GM19193 (cell line): ENCODE measurements around the gene TDRD7.

ENCODE experiments used
- POLR2A ChIP-seq: IDR thresholded peaks from 4 replicates; pipeline ENCODE4 v1.6.1; 2011; ENCODE audit not compliant: insufficient read depth, insufficient read length; ENCODE audit errors: extremely low read depth

TDRD7 gene

DNA sequence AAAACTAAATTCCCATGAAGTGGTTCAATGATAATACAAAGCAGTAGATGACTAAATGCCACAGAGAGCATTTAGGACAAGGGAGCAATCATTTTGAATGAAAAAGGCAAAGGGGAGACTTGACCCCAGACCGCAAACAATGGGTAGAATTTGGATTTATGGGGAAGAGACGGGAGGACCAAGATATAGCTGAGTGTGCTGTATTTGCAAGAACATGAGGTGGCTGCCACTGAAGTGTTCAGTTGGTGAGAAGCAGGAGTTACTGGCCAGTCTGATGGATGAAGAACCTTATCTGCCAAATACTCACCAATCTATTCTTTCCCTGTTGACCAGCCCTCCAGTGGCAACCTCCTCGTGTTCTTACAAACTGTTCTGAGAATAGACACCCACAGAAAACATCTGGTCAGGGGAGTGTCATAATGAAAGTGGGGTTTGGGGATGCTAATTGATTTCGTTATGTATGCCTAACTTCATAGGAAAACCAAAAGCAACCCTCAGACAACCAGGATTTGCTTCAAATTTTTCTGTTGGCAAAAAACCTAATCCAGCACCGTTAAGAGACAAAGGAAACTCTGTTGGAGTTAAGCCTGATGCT is 19.8 kb downstream of the TDRD7 start:
- no peak for TF ChIP-seq POLR2A

DNA sequence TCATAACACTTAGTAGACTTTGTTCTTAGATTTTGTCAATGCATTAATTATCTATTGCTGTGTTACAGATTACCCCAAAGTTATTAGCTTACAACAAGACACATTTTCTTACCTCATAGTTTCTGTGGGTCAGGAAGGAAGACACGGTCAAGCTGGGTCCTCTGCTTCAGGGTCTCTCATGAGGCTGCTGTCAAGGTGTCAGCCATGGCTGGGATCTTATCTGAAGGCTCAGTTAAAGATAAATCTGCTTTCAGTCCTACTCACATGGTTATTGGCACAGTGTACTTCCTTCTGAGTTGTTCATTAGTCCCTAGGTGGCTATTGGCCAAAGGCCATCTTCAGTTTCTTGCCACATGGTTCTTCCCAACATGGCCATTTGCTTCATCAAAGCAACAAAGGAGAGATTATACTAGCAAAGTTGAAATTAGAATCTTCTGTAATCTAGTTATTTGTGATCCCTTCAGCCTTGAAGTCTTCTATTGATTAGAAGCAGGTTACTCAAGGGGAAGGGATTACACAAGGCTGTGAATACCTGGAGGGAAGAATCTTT is 25.2 kb downstream of the TDRD7 start:
- TF ChIP-seq POLR2A: no peak

DNA sequence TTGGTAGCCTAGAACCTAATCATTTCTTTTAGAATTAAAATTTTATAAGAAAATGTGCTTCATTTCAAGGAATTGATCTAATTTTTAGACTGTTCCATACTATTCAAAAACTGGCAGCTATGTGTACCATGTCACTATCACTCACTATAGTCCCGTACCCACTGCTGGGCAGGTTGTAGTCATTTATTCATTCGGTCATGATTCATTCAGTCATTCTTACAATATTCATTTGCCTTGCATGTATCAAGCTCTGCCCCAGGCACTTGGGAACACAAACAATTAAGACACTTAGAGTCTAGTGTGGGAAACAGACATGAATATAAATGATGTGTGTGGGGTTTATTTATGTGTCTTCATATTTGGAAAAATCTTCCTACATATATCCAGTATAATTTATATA is 26.4 kb downstream of the TDRD7 start:
- TF ChIP-seq POLR2A: no peak

DNA sequence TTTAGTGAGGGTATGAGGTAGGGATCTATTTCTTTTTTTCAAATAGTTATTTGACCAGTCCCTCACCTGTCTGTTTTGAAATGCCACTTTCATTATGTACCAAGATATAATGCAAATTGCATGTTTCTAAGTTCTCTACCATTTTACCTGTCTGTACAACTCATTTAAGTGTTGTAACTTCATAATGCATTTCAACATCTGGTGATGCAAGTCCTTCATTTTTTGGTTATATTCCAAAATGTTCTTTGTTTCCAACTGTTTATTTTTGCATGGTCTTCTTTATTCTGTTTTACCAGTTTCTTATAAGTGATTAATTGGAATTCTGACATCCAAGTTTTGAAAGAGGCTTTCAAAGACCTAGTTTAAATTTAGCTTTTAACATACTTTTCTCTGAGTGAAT is 26.8 kb downstream of the TDRD7 start:
- TF ChIP-seq POLR2A: no peak

DNA sequence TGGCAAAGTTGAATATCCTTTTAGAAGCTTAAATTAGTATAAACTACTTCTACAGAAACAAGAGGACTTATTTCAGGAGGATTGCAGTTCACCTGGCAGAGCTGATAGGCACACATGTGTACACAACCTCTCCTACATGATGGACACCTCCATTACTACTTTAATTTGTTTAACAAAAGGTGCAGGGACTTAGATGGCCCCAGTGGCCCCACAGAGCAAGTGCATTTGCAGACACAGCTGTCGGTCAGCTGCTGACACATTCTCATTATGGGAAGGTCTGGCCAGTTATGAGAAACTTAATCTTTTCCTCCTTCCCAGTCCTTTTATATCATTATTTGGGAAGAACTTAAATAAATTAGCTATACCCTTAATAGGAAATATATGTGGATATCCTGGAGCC is 28.3 kb downstream of the TDRD7 start:
- TF ChIP-seq POLR2A: no peak

DNA sequence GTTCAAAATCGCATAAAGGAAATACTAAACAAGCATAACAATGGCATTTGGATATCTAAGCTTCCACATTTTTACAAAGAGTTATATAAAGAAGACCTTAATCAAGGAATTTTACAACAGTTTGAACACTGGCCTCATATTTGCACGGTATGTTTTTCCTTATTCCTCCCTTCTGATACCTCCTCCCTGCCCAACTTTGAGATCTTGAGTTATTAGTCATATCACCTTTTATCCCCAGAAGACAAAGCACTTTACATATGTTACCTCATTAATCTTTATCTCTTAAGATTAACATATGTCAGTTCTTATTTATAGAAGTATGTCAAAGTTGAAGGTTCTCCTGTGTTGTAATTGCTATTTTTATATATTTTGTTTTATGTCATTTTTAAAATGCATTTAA is 29.8 kb downstream of the TDRD7 start:
- no peak for TF ChIP-seq POLR2A

DNA sequence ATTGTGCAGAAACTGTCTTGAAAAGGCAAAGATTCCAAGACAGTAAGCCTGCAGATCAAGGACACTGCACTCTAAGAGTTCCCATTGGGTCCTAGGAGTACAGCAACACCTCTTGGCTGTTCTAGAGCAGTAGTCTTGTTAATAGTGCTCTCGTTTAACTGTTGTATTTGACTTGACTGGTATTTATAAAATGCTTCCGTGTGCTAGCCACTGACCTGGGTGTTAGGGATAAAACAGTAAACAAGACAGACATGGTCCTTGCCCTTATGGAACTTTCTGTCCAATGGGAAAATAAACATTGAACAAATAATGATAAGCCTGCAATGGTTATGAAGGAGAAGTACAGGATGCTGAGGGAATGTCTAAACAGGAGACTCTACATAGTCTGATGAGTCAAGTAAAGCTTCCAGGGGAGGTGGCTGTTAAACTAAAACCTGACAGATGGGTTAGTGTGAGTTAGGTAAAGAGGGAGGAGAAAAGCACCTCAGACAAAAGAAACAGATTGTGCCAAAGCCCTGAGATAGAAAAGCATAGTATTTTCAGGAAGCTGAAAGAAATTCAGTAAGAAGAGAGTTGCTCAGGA is 33.3 kb downstream of the TDRD7 start:
- no peak for TF ChIP-seq POLR2A

DNA sequence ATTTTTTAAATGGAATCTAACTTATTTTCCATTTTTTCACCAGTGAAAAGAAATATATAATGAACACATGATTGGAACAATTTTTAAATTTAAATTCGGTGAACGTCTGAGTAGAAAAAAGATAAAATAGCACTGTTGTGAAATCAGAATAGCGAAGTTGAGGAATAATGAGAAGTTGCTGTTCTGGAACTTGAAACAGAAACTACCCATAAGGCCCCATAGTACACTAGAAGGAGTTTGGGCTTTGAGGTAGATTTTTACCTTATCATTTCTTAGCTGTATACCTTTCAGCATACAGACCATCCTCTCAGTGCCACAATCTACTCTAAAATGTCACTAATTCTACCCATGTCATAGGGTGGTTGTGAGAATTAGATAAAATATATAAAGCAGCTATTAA is 35.1 kb downstream of the TDRD7 start:
- TF ChIP-seq POLR2A: no peak

DNA sequence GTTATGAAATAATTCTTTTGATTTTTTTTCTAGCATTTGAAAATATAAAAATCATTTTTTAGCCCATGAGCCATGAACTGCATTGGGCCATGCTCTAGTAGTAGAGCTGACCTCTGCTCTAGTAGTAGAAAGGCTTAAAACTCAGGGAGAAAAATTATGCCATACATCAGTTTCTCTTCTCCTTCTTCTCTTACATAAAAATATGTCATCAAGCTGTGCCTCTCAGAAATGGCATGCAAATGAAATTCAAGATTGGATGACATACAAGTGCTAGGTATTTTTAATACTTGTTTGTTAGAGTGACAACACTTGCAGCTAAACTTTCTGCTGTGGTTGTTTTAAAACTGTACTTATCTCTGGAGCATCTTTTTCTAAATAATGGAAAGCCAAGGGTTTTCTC is 47.4 kb downstream of the TDRD7 start:
- no peak for TF ChIP-seq POLR2A

DNA sequence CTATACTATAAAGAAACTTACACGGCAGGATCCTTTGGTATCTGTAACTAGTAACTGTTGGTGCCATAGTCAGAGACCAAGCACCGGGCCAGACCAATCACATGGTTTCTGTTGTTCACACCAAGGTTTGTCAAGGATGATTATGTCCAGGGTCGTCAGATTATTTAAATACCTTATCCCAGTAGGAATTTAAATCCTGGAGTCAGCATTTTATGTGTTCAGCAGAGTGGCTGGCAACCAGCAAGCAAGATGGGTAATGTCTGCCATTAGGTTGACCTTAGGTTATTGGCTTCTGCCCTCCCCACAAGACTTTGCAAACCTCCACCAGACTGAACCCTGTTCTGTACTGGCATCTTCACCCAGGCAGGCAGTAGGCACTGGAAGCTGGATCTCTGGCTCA is 50.3 kb downstream of the TDRD7 start:
- TF ChIP-seq POLR2A: no peak

DNA sequence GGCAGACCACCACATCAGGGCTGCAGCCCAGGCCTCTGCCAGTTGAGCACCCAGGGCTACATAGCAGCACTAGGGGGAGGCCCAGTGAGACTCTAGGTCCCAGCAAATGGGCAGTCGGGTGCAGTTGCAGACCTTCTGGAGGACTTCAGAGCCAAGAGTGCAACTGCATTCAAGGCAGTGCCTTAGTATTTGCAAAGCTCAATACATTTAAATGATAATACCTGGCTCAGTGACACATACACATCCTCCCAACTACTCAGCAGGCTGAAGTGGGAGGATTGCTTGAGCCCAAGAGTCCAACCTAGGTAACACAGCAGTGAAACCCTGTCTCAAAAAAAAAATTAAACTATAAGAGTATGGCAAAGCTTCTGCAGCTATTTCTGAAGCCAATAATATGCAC is 51.0 kb downstream of the TDRD7 start:
- no peak for TF ChIP-seq POLR2A

DNA sequence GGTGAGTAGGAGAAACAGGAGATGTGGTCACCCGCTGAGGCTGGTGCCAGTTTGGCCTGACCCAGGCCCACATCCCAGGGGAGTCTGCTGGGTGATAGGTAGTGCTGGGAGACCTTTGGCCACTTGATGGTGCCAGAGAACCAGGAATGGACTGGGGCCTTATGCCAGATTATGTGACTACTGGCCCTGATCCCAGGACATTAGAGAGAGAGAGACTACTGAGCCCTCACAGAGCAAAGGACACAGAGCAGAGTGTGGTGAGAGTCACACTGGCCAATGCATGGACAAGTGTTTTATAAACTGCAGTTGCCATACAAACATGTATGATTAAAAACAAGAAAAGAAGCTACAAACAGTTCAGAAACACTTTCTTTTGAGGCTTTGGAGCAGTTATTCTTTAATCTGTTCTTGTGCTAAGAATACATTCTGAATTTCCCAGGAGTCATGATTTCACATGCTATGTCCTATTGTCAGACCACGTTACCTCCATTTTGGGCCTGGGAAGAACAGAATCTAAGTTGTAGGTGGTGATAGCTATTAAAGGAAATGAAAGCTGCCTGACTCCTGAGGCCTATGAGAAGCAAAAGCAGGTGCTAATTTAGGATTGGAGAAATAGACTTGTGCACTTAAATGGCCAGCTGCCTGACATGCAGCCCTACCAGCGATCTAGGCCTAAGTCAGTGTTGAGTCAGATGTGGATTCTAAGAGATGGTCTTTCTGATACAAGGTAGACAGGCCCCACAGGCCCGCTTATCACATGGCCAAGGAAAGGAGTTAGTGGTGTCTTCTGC is 57.0 kb downstream of the TDRD7 start:
- no peak for TF ChIP-seq POLR2A

DNA sequence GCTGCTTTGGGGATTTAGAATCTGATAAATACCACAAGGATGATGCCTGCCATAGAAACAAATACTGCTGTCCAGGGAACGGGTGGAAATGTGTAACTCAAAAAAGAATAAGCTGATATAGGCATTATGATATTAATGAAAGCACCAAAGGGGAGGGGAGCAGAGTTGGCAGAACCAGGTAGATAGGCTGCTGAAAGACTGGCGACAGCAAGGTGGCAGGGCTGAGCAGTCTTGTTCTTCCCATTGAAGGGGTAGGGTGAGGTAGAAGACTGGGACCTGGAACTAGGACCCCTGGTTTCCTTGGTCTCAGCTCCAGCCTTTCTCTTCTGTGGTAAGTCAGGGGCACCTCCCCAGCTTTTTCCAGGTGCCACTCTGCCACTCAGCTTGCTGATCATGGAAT is 58.2 kb downstream of the TDRD7 start:
- no peak for TF ChIP-seq POLR2A

DNA sequence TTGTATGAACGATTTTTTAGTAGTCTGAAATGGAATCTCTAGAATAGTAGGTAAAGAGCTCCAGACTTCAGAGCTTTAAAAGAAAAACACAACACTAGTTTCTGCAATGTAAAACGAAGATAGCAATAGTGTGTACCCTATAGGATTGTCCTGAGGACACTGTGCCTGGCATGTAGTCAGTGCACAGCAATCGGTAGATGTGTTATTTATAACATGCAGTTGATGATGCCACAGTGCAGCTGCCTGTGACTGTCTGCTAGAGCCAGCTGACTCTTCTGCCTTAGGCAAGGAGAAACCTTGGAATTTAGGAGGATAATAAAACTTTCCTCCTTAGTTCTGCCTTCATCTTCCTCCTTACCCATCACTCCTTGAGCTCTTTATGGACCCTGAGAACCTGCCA is 61.8 kb downstream of the TDRD7 start:
- no peak for TF ChIP-seq POLR2A

DNA sequence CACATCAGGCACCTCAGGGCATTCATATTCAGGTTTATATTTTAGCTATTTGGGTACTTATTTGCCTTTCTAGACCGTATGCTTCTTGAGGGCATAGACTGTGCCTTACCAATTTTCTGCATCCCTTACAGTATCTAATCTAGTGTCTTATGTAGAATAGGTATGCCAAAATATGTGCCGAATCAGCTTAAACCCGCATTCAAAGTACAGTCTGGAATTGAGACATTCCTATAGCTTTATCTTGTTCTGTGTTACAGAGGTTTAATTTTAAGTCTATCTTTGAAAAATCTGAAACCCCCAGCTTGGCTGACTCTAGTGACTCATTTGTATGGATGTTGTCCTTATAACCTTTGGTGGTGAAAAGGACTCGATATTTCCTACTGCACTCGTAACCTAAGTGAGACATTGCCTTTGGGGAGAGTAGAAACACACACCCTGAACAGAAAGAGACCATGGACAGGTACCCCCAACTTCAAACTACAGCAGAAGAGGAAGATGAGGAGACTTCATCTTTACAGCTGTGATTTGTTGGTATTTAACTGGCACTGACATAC is 62.6 kb downstream of the TDRD7 start:
- TF ChIP-seq POLR2A: no peak

DNA sequence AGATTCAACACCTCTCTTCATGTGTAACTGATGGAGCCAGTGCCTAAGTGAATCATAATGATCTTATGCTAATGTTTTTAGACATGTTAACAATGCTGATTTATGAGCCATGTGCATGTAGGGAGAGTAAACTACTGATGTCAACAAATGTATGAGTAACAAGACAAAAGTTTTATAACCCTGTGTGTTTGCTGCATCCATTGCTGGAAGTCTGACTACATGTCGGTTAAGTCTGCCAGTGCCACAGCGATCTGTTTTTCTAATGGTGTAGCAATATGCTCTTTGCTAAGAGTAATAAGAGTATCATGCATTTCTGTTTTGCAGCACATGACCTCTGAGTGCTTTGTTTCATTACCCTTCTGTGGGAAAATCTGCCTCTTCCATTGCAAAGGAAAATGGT is 63.2 kb downstream of the TDRD7 start:
- TF ChIP-seq POLR2A: no peak
